ENCODE results near the gene TRIM31.

Gene TRIM31

DNA sequence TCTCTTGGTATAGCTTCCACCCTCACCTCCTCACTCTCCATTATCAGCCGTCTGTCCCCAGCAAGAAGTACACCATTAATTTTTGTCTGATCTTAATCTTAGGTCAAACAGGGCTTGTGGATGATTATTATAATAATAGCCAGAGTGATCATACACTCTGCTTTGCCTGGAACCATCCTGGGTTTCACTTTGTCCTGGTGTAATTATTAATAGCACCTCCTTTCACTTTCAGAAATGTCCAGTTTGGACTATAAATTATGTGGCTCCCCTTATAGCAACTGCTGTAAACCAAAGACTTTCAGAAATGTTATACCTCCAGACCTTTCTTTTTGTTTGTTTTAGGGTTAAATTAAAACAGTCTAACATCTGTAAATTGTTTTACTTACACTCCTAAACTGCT is 951 bp upstream of the TRIM31 start:
- DNase-seq (ENCODE audit: low read depth), result no peak

DNA sequence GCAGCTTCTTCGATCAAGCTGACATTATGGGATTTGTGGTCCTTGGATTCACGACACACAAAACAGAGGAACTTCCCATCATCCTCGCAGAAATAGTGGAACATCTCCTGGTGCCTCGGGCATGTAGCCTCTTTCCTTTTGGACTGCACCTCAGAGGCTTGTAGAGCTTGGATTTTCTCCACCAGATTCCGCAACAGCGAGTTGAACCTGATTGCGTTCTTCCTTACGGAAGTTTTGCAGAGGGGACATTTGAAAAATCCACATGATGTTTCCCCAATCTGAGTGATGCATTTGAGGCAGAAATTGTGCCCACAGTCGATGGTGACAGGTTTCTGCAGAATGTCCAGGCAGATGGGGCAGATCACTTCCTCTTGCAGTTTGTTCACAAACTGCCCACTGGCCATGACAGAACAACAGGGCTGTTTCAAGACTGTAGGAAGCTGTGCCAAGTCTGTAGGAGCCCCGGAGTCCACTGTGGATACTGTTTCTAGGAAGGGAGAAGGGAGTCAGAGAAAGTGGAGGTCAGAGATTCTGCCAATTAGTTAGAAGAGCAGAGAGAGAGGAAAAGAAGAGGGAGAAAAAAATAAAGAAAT is 392 bp downstream of the TRIM31 start:
- DNase-seq (ENCODE audit: low read depth), result no peak

DNA sequence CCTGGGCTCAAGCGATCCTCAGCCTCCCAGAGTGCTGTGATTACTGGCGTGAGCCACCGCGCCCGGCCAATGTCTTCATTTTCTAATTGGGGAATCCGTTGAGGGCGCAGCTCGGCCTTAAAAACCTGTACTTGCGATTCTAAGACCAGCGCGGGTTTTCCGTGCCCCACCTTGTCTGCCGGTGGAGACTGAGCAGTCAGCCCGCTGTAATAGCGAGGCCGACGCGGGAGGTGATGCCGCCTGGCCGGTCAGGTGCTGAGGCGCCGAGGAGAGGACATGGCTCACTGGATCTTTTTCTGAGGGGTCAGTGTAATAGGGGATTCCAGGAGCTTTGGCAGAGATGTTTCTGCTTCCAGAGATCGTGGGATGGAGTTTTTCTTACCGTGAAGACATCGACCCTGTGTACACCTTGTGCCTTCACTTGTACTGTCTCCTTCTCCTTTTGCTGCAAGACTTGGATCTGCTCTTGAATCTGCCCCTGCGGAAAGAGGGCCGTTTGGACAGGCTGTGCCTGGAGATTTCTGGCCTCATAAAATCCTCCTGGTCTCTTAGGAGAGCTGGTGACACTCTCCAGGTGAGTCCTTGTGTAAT is 1.5 kb downstream of the TRIM31 start:
- DNase-seq (ENCODE audit: low read depth), result no peak

DNA sequence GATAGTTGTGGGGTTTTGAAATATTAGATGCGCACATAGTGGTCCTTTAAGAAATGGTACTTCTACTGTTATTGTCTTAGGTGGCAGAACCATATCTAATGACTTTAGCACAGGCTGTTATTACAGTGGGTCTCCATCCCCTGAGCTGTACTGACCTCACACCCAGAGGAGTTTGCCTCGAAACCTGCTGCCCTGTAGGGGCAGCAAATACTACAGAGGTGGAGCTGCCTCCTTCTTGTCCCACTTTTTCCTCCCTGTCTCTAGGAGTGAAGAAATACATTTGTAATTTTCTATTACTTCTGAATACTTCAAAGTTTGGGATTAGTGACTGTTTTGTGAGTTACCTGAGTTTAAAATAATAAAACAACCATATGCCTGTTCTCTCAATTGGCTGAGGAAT is 8.2 kb downstream of the TRIM31 start:
- no peak for DNase-seq (ENCODE audit: low read depth)

DNA sequence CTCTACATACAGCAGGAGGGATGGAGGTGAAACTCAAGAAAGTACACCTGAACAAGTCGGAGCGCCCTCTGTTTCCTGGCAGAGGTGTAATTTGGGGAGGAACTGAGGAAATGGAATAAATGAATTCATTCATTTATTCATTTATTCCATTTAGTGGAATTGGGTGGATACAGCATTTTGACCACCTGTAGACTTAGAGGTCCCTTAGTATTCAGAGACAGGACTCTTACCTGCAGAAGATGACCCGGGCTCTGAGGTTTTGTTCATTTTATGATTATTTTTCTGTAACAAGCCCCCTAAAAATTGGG is 9.1 kb downstream of the TRIM31 start:
- no peak for DNase-seq (ENCODE audit: low read depth)

DNA sequence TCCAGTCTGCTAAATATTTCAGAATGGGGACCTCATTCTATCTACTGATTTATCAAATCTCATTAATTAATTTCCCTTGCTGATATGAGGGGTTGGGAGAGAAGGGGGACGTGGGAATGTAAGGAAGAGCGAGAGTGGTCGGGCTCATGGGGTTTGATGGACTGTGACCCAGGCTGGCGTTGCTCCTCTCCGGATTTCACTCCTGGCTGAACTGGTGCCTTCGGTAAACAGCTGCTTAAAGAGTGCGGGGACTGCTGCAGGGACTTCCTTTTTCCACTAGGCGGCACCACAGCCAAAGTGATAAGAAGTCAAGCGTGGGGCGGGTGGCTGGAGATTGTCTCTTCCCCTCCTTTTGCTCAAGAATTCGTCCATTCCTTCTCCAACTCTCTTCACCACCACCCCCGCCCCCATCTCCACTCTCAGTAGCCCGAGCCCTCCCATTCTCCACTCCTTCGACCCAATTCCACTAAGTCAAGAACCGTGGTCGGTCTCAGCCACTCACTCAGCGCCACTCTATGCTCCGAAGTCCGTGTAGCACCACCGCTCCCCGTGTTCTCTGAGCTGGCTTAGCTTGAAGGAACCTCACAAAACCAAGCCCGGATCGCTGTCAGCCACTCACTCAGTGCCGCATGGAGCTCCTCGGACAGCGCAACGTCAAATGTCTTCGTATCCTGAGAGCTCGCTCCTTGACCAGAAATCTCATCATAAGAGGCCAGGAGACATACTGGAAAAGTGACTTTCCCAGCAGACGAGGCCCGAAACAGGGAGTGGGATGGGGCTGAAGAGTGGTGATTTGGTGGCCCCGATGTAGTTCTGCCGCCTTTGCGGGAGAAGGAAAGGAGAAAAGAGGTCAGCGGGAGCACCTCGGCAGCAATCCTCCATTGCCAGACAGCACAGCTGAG is 9.7 kb downstream of the TRIM31 start:
- DNase-seq (ENCODE audit: low read depth), result peak; percentile 70

DNA sequence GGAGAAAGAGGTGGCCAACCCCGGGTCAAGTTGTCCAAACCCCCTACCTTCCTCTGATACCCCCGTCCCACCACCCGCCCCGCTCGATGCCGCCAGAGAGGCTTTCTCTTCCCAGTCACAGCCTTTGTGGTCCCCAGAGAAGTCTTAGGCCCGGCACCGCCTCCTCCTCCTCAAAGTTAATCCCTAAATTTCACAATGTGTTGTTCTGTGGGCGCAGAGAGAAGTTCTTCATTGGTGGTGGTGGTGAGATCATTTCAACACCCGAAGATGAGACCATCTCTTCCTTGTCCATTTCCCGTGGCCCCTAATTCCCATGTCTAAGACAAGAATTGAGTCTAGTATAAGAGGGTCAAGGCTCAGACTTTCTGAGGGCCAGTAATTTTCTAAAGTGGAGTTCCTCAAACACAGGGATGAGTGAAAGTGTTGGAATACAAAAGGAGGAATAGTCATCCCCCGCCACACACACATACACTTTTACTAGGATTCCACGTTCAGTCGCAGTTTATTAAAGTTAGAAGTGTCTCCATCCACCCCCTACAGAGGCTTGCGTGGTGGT is 10.4 kb downstream of the TRIM31 start:
- DNase-seq (ENCODE audit: low read depth), result no peak

DNA sequence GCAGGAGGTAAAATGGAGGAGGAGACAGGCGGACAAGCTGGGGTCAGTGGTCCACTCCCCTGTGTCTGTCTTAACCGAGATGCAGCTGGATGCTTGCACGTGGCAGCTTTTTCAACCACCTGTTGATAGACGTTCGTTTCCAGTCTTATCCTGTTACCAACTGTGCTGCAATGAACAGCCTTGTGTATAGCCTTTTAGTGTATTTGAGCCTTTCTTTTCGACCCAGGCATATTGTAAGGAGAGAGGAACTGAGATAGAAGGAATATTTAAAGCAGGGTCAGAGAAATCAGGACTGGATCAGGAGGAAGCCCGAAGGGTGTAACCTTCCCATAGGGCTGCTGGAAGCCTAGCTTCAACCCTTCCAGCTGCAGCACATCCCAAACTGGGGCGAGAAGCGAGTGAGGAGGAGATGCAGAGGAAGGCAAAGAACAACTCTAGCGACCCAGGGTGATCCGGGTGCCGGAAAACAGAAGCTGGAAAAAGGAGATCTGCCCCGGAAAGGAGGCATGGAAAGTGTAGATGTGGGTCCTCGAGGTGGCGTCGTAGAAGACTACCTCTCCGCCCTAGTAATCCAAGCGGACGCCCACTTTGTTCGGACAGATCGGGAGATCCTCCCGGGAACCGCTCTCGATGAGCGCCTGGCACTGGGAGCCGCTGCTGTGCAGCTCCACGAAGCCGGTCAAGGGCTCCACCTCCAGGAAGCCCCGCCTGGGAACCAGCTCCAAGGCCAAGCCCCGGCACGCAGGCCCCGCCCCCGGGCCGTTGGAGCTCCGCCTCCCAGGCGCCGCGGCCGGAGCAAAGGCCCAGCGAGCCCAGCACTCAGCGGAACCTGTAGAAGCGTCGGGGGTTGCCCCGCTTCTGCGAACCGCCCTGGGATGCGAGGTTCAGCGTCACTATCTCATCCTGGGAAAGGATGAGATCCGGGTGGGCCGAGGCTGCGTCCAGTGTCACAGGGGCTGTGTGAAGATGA is 11.2 kb downstream of the TRIM31 start:
- DNase-seq (ENCODE audit: low read depth), result peak; percentile 61

DNA sequence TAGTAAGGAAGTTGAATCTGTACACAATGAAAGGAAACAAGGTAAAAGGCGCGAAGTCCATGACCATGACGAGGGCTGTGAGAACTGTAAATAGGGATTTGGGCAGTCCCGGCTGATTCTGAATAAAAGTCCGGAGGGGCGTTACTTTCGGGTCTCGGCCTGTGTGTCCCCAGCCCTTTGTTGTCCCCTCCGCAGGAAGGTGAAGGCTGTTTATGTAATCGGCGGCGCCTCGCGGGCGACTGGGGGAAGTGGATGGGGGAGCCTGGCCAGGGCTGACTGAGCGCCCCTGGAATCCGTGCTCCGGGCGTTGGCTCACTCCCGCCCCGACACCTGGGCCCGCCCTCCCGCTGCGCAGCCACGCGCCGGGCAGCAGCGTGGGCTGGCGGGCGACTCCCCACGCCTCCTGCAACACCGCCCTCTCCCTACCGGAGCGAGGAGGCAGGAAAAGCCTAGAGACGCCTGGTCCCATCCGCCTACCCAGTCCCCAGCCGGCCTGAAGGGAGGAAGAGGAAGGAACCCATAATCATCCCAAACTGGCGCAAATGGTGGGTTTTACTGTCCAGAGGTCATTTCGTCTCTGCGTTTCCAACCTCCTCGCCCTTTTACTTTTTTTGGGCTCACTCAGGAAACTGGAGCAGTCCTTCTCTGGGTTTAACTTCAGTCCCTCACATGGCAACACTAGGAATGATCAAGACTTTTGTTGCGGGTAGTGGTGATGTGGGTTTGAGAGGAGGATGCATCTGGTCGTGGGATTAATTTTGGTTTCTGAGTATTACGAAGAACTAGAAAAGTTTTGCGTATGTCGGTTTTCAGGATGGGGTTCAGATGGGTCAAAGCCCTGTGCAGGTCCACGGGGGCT is 12.1 kb downstream of the TRIM31 start:
- DNase-seq (ENCODE audit: low read depth), result no peak

DNA sequence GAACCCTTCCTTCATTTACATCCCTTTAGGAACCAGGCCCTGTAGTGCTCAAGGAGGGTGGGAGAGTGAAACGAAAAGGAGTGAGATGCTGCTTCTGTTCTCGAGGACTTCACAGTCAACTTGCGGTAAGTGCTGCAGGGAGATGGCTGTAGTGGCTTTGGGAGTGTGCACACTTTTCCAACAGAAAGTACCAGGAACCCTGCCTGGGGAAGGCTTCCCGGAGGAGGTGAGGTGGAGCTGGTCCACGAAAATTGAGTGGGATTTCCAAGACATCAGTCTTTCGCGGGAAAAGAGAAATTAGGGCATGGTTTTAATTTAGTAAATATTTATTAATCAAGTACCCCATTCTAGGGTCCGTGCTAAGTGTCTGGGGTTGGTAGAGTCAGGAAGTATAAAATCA is 12.7 kb downstream of the TRIM31 start:
- DNase-seq (ENCODE audit: low read depth), result no peak

DNA sequence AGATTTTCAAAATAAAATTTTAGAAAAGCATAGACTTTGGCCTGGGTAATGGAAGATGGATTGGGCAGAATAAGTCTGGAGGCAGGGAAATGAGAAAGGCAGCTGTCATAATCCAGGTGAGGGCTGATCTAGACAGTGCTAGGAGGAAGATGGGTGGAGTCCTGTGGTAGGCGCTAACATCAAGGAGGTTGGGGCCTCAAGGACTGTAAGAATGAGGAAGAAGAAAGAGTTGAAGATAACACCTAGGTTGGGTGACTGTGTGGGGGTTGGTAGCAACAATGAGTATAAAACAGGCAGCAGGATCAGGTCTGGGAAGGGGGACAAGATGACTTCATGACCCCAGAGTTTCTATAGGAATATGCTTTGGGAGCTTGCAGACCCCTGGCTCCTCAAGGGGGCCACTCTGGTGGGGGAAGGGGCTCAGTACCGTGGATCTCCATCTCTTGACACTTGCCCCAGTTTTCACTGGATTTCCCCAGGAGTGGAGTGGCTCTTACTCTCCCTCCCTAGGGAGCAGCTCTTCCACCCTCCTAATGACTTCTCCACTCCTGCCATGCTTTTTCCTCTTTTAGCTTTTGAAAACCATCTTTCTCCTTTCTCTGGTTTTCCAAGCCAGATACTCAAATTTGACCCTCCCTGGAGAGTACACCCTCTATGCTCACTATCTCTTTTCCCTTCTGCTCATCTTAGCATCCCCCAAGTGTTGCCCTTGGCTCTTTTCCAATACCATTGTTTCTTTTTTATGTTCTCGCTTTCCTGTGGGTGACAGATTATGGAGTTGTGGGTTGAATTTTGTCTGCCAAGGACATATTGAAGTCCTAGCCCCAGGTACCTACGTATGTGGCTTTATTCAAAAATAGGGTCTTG is 14.8 kb downstream of the TRIM31 start:
- no peak for DNase-seq (ENCODE audit: low read depth)

DNA sequence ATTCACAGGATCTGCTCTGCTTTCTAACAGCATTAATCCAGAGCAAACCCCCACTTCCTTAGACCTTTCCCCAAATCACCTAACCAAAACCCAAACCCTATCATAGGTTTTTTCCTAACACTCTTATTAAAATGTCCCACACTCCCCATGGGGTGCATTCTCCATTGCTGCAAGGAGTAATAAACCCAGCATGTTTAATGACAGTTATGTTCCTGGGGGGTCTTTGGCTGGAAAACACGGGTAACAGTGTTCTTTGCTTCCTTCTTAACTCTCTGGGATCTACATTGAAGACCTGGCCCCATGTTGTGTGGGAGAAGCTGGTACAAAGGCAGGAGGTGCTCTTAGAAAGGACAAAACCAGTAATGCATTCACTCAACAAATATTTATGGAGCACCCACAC is 16.1 kb downstream of the TRIM31 start:
- DNase-seq (ENCODE audit: low read depth), result no peak

DNA sequence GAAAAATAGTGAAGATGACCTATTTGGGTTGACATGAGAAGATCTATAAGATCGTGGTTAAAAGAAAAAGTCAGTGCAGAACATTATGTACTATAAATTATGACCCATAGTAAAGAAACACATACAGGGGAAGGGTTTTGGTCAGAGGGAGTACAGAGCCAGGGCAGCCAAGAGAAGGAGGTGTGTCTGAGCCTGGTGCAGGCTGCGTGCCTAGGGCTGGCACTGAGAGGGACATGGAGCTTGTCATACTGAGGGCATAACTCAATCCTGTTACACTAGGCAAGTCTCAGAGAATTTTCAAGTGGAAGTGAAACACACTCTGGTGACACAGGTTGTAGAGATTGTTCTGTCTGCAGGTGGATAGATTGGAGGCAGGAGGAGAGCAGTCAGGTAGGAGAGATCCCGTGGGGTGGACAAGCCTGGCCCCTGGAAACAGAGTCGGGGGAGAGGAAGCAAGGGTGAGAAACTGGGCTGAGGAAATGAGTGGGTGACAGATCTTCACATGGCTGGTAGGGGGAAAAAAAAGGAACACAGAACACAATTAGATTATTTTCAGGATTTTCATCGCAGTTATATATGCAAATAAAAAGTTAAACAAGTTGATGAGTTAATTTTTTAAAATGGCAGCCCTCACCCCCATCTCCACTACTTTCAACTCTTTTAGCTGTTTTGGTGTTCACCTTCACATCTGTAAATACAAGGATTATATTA is 18.8 kb downstream of the TRIM31 start:
- no peak for DNase-seq (ENCODE audit: low read depth)

DNA sequence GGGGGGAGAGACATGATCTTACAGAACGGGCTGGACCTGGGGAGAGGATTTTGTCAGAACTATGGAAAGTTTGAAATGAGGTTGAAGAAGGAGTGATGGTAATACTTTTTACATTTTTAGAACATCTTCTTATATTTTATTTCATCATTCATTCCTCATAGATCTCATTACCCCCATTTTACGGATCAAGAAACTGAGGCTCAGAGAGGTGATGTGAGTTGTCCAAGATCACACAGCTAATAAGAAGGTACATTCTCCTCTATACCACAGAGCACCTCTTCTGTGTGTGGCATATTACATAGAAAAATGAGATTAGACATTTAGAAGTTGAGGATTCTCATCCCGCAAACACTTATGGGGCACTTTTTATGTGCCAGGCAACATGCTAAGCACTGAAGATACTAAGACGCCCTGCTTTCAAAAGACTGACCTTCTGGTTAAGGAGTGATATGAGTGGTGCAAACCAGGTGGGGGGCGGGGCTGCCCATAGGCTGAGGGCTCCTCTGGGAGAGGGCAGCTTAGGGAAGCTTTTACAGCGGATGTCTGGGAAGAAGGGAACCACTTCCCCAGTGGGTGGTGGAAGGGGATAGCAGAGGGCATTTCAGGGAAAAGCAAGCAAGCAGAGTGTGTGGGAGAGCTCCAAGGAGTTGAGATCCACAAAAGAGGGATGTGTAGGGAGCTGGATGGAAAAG is 19.9 kb downstream of the TRIM31 start:
- DNase-seq (ENCODE audit: low read depth), result no peak

DNA sequence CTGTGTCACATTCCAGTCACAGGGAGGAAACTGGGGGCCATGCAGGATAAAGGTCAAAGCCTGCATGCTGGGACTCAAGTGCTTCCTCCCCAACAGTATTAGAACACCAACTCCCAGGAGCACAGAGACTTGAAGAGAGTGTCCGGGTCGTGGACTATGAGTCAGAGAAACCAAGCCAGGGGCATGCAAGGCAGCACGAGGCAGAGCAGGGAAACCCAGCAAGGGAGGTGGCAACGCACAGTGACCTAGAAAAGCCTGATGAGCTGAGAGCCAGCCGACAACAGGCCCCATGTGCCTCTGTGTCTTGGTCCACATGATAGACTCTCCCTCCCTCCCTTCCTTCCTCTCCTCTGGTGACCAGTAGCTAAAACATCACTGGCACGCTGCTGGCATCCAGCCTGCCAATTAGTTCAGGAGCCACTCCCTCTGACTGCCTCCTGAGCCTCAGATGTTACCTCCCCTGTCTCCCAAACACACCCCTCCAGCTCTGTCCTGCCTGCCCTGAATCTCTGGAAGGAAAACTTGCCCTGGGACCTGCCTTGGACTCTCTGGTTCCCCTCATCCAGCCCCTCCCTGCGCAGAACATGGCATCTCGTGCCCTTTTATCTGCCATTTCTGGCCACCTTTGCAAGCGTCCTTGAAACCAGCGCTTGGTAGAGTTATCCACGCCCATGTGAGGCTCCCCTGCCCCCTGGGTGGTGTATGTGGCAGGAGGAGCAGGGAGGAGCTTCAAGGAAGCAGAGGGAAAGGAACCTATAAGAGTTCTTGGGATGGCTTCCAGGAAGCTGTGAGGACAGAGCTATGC is 21.1 kb downstream of the TRIM31 start:
- DNase-seq (ENCODE audit: low read depth), result no peak

DNA sequence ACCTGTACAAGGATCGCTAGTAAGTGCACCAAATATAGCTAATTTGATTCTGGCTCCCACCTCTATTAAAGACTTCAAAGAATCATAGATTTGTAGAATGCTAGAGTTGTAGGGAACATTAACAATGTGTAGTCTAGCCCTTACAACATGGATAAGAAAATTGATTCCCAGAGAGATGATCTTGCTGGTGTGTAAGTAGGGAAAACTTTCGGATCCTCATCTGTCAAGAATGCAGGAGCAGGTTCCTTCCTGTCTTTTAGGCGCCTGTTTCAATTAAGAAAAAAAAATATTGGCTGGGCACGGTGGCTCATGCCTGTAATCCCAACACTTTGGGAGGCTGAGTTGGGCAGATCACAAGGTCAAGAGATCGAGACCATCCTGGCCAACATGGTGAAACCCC is 25.0 kb downstream of the TRIM31 start:
- no peak for DNase-seq (ENCODE audit: low read depth)

DNA sequence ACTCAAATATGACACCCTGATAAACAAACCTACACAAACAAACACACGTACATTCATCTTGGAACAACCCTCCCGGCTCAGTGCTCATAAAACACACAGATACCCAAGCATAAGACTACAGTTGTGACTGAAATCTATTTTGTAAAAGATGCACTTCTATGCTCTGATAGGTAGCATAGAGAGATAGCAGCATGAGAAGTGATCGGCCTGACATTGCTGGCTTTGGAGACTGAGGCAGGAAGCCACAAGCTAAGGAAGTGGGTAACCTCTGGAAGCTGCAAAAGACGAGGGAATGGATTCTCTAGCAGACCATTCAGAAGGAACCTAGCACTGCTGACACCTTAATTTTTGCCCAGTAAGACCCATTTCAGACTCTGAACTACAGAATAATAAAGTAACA is 35.7 kb downstream of the TRIM31 start:
- no peak for DNase-seq (ENCODE audit: low read depth)

Data from stimulated activated CD8-positive, alpha-beta memory T cell treated with anti-CD3 and anti-CD28 coated beads, Interleukin-4, amount 100 ng/mL, for 24 hours (primary cell).